PFSK-1 (cell line): ENCODE measurements around the gene RHOBTB3.

Experiments used
- POLR2AphosphoS5 ChIP-seq: IDR thresholded peaks from 2 replicates; pipeline ENCODE4 v1.6.1; 2012; ENCODE audit warnings: low read depth, mild to moderate bottlenecking, control low read depth, low read length, moderate library complexity
- SIN3A ChIP-seq: IDR thresholded peaks from 2 replicates; pipeline ENCODE4 v1.6.1; 2012; ENCODE audit warnings: mild to moderate bottlenecking, low read length, moderate library complexity, borderline replicate concordance; ENCODE audit not compliant: insufficient read depth
- TAF1 ChIP-seq: IDR thresholded peaks from 2 replicates; pipeline ENCODE4 v1.6.1; 2012; ENCODE audit warnings: low read length, control low read depth, borderline replicate concordance; ENCODE audit not compliant: insufficient read depth

GRCh38 chr5:95704150-95704549 lies 27.0 kb upstream of the RHOBTB3 start:
- TF ChIP-seq SIN3A = no peak
- no peak for TF ChIP-seq POLR2AphosphoS5
- TF ChIP-seq TAF1 = no peak
